Central memory CD8-positive, alpha-beta T cell (primary cell): Measurements from ENCODE around the gene CDKAL1.
"Not testable (repeated sequence)": the region's sequence is repeated elsewhere in the genome, so short reads cannot be mapped to it uniquely, and the experiment has no call there.

Experiments
- ATAC-seq: fragments of 150-1000 bp; cut with Tn5 transposase; replicated peaks from 2 replicates; pipeline ENCODE4 v1.10.0; 2022; ENCODE audit warnings: mild to moderate bottlenecking, moderate FRiP score, moderate number of reproducible peaks; ENCODE audit not compliant: poor library complexity, severe bottlenecking; ENCODE audit errors: extremely low read depth
- DNase-seq, 2 donors: peaks; one replicate each; pipeline ENCODE4 v3.0.0; 2021; ENCODE audit warnings: low spot score in 2 of 2
- H3K27ac Mint-ChIP-seq: one replicate; pipeline ENCODE4 v1.8.0; 2022; ENCODE audit warnings: low read depth, mild to moderate bottlenecking, moderate library complexity, mixed read lengths
- H3K27me3 Mint-ChIP-seq: one replicate; pipeline ENCODE4 v1.8.0; 2022; ENCODE audit warnings: mixed read lengths
- H3K36me3 Mint-ChIP-seq: one replicate; pipeline ENCODE4 v1.8.0; 2022; ENCODE audit warnings: mild to moderate bottlenecking, moderate library complexity, mixed read lengths; ENCODE audit not compliant: insufficient read depth
- H3K4me1 Mint-ChIP-seq: one replicate; pipeline ENCODE4 v1.8.0; 2022; ENCODE audit warnings: mixed read lengths
- H3K4me3 Mint-ChIP-seq: one replicate; pipeline ENCODE4 v1.8.0; 2022; ENCODE audit warnings: mild to moderate bottlenecking, moderate library complexity, mixed read lengths
- H3K9me3 Mint-ChIP-seq: one replicate; pipeline ENCODE4 v1.8.0; 2022; ENCODE audit warnings: mixed read lengths

CDKAL1 gene

DNA sequence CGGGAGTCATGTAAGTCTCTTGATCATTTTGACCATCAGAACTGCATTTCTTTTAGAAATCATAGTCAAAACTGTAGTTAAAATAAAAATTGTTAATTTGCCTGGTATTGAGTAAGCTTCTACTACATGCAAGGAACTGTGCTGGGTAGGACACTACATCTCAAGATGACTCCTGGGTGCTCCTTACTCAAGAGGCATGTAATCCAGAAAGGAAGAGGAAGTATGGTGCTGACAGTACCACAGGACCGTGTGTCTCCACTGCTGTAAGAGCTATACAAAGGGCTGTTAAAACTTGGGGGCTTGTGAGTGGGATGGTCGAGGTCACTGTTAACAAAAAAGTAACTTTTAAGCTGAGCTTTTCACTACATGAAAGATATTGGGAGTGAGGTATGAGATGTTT is 551.0 kb downstream of the CDKAL1 start:
- ATAC-seq (no peak), DNase-seq (no peak)
- H3K4me3 Mint-ChIP-seq: no peak overlapping the region
- no peaks in the 10 kb centered on the region for H3K27me3 Mint-ChIP-seq
- no peaks in the 10 kb centered on the region for H3K9me3 Mint-ChIP-seq
- H3K27ac Mint-ChIP-seq: no peak overlapping the region
- H3K36me3 Mint-ChIP-seq: peaks cover 6% of the 10 kb centered on the region
- H3K4me1 Mint-ChIP-seq: no peaks in the 10 kb centered on the region

DNA sequence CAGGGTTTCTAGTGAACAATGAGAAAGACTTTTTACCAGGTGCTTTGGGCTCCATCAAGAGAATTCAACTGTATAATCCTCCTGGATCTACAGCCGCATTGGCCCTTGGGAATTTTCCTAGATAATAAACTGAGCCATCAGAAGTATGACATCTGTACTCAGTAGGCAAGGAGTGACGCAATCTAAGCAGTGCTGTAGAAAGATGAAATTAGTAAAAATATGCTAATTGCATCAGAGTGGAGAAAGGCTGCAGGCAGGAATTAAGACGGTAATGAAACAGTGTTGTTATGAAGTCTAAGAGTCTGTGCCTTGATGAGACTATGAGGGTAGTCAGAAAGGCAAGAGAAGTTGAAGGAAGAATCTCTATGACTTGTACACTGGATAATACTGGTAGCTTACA is 551.4 kb downstream of the CDKAL1 start:
- ATAC-seq (no peak), DNase-seq (no peak)
- H3K4me3 Mint-ChIP-seq: no peak overlapping the region
- H3K27me3 Mint-ChIP-seq: no peaks in the 10 kb centered on the region
- no peak overlapping the region for H3K27ac Mint-ChIP-seq
- no peaks in the 10 kb centered on the region for H3K9me3 Mint-ChIP-seq
- H3K4me1 Mint-ChIP-seq: no peaks in the 10 kb centered on the region
- peaks cover 6% of the 10 kb centered on the region for H3K36me3 Mint-ChIP-seq

DNA sequence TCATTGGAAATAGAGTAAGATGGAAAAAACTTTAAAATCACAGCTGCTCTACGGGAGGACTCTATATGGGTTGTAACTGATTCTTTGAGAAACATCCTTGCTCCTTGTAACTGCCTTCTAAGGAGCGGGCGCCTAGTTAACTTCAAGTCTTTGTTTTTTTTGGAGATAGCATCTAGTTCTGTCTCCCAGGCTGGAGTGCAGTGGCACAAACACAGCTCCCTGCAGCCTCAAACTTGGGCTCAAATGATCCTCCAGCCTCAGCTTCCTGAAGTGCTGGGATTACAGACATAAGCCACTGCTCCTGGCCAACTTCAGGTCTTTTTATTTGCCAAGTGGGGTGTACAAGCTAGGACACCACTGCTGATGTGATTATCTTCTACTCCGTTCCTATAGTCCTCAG is 552.9 kb downstream of the CDKAL1 start:
- ATAC-seq (no peak), DNase-seq (no peak)
- H3K4me1 Mint-ChIP-seq: no peaks in the 10 kb centered on the region
- no peak overlapping the region for H3K4me3 Mint-ChIP-seq
- H3K36me3 Mint-ChIP-seq: peaks cover 6% of the 10 kb centered on the region
- H3K27me3 Mint-ChIP-seq: no peaks in the 10 kb centered on the region
- H3K27ac Mint-ChIP-seq: no peak overlapping the region
- no peaks in the 10 kb centered on the region for H3K9me3 Mint-ChIP-seq

DNA sequence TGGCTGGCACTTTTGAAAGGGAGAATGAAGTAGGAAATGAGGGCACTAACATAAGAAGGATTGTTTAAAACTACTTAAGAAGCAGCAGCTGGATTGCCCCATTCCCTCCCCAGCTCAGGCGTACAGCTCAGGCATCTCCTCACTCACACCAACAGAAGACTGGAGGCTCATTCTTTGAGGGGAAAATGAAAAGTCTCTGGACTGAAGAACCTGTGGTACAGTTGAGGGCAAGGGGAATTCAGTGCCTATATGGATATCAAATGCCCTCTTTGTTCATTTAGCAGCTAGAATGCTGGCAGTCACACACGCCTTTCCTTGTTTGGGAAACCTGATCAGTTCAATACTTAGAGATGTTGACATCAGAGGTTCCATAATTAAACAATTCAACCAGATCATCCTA is 557.2 kb downstream of the CDKAL1 start:
- H3K4me1 Mint-ChIP-seq: no peaks in the 10 kb centered on the region
- H3K9me3 Mint-ChIP-seq: no peaks in the 10 kb centered on the region
- DNase-seq (no peak), ATAC-seq (no peak)
- H3K27ac Mint-ChIP-seq: no peak overlapping the region
- H3K27me3 Mint-ChIP-seq: no peaks in the 10 kb centered on the region
- H3K4me3 Mint-ChIP-seq: no peak overlapping the region
- peaks cover 6% of the 10 kb centered on the region for H3K36me3 Mint-ChIP-seq

DNA sequence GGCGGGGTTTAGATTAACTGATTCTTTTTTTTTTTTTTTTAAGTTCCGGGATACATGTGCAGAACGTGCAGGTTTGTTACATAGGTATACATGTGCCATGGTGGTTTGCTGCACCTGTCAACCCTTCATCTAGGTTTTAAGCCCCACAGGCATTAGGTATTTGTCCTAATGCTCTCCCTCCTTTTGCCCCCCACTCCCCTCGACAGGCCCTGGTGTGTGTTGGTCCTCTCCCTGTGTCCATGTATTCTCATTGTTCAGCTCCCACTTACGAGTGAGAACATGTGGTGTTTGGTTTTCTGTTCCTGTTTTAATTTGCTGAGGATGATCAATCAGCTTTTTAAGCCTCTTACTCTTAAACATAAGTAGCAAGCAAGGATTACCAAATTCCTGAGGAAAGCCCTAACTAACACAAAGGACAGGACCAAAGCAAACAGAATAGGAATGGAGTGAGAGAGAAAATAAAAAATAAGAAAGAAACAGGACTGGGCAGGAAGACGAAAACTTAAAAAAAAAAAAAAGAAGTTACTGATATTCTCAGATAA is 558.0 kb downstream of the CDKAL1 start:
- not testable (repeated sequence) for H3K36me3 Mint-ChIP-seq, DNase-seq, H3K27me3 Mint-ChIP-seq, H3K4me3 Mint-ChIP-seq, H3K4me1 Mint-ChIP-seq, H3K27ac Mint-ChIP-seq, H3K9me3 Mint-ChIP-seq, ATAC-seq

DNA sequence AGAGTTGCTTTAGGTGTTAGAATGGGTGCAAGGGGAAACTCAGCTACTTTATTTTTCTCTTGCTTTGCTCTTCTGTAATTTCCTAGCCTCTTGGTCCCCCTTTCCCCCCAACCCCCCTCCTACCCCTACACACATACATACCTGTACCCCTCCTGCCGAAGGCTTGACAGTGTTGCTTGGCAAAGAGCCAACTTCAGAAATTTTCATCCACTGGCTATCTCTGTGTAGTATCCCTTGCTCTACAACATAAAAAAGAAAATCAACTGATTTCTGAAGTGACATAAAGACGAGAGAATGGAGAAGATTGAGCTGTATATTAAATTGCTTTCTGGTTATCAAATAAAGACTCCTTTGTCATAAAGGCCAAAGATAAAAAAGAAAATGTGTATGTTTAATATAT is 561.2 kb downstream of the CDKAL1 start:
- H3K9me3 Mint-ChIP-seq: no peaks in the 10 kb centered on the region
- no peak overlapping the region for H3K4me3 Mint-ChIP-seq
- H3K36me3 Mint-ChIP-seq: peaks cover 9% of the 10 kb centered on the region
- no peak overlapping the region for H3K27ac Mint-ChIP-seq
- H3K27me3 Mint-ChIP-seq: no peaks in the 10 kb centered on the region
- DNase-seq (no peak), ATAC-seq (no peak)
- H3K4me1 Mint-ChIP-seq: peaks cover 10% of the 10 kb centered on the region

DNA sequence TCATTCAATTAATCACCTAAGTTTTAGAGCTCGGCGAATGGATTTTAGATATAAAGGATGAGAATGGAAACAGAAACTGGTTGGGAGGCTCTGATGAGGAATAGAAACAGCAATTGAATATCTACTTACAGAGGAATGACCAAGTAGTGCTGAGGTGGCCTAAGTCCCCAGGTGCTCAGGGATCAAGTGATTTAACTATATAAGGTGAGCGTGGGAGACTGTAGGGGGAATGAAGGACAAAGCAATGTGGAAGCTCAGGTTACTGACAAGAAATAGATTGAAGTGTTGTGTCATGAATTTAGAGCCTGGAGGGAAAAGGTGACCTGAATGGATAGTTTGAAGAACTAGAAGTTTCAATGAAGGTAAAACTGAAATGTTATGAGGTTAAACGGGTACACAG is 563.9 kb downstream of the CDKAL1 start:
- no peaks in the 10 kb centered on the region for H3K9me3 Mint-ChIP-seq
- peaks cover 9% of the 10 kb centered on the region for H3K36me3 Mint-ChIP-seq

GRCh38 chr6:21098744-21099143 is 564.5 kb downstream of the CDKAL1 start:
- Mint-ChIP-seq H3K4me1 (peaks cover 25% of the 10 kb centered on the region), H3K4me3 (no peak overlapping the region), H3K9me3 (no peaks in the 10 kb centered on the region), H3K27me3 (no peaks in the 10 kb centered on the region), H3K36me3 (peaks cover 8% of the 10 kb centered on the region), H3K27ac (no peak overlapping the region)
- no peak for ATAC-seq
- DNase-seq: no peak

More for the DNA sequence above, 563.9 kb downstream of the CDKAL1 start:
- DNase-seq (no peak), ATAC-seq (no peak)
- Mint-ChIP-seq H3K4me1 (peaks cover 25% of the 10 kb centered on the region), H3K27ac (no peak overlapping the region), H3K27me3 (no peaks in the 10 kb centered on the region), H3K4me3 (no peak overlapping the region)

DNA sequence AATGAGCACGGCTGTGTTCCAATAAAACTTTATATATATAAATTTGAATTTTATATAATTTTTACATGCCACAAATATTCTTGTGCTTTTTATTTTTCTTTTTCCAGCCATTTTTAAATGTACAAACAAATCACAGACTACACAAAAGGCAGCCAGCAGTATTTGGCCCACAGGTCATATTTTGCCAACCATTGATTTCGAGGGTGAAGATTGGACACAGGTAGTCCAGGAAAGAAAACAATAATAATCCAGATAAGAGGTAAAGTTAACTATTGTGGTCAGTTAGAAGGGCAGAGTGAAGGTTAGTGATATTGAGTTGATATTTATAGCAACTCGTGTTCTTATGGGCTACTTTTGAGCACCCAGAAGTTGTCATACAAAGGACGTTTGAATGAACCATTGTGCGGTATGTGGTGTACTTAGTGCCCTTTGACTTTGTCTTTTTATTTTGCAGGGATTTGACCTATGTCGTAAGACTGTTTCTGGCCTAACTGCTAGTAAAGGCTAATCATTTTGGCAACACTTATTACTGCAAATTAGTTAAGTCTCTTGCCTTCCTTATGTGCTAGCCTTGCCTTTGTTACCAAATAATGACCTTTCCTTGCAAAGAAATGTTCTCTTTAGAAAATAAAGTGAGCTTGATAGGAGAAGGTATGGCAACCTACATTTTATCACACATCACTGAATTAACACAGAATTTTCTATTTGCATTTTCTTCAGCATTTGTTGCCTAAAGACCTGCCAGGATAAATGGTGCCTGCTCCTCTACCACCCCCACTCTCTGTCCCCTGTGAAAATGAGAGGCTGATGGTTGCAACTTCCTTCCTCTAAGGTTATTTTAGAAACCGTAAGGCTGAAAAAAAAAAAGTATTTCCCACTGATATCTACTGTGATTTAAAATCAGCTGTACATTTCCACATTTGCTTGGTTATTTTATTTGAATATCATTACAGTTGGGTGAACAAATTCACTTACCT is 565.4 kb downstream of the CDKAL1 start:
- H3K27ac Mint-ChIP-seq: no peak overlapping the region
- no peak overlapping the region for H3K4me3 Mint-ChIP-seq
- H3K36me3 Mint-ChIP-seq: peaks cover 7% of the 10 kb centered on the region
- ATAC-seq (no peak), DNase-seq (no peak)
- no peaks in the 10 kb centered on the region for H3K27me3 Mint-ChIP-seq
- no peaks in the 10 kb centered on the region for H3K9me3 Mint-ChIP-seq
- H3K4me1 Mint-ChIP-seq: peaks cover 25% of the 10 kb centered on the region

GRCh38 chr6:21100991-21101390 is 566.7 kb downstream of the CDKAL1 start:
- ATAC-seq (no peak), DNase-seq (no peak)
- Mint-ChIP-seq H3K9me3 (no peaks in the 10 kb centered on the region), H3K36me3 (peaks cover 5% of the 10 kb centered on the region), H3K27ac (no peak overlapping the region), H3K4me3 (no peak overlapping the region), H3K27me3 (no peaks in the 10 kb centered on the region), H3K4me1 (peaks cover 25% of the 10 kb centered on the region)

DNA sequence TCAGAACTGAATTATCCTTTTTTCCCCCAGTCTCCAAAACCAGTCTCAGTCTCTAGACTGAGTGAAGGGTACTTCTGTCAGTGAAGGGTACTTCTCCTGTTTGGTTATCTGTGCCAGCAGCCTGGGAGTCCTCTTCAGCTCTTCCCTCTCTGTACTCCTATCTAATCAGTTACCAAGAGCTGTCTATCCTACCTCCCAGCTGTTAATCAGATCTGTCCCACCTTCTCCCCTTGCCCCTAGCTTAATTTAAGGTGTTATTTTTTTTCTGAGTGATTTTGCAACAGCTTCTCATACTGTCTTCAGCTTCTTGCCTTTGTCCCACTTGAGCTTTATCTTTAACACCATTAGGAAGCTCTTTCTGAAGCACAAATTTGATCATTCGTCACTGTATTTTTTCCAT is 567.4 kb downstream of the CDKAL1 start:
- Mint-ChIP-seq H3K36me3 (peaks cover 6% of the 10 kb centered on the region), H3K27ac (peak overlapping the region; percentile 0)

GRCh38 chr6:21102201-21102600 is 567.9 kb downstream of the CDKAL1 start:
- H3K4me1 Mint-ChIP-seq: peaks cover 25% of the 10 kb centered on the region
- no peaks in the 10 kb centered on the region for H3K27me3 Mint-ChIP-seq
- peak overlapping the region; percentile 27 for H3K4me3 Mint-ChIP-seq
- peak overlapping the region; percentile 0 for H3K27ac Mint-ChIP-seq
- ATAC-seq: no peak
- no peaks in the 10 kb centered on the region for H3K9me3 Mint-ChIP-seq
- peaks cover 6% of the 10 kb centered on the region for H3K36me3 Mint-ChIP-seq
- no peak for DNase-seq

More for the DNA sequence above, 567.4 kb downstream of the CDKAL1 start:
- H3K9me3 Mint-ChIP-seq: no peaks in the 10 kb centered on the region
- H3K27me3 Mint-ChIP-seq: no peaks in the 10 kb centered on the region
- ATAC-seq: no peak
- no peak for DNase-seq
- H3K4me1 Mint-ChIP-seq: peaks cover 25% of the 10 kb centered on the region
- H3K4me3 Mint-ChIP-seq: no peak overlapping the region

DNA sequence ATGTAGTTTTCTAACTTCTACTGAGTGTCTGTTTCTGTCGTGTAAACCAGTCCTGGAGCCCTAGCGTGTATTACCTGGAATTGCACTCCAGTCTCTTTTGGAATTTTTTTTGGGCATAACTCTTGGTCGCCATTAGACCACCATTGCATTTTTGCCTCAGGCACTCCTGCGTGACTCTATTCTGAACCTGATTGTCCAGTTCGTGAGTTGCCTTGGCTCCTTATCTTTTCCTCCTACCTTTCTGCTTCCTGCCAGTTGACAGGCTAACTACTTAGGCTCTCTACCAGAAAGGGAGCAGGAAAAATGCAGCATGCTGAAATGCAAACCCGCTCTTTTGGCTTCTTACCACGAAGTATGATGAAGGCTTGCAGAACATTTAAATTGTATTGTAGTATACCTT is 568.4 kb downstream of the CDKAL1 start:
- no peaks in the 10 kb centered on the region for H3K27me3 Mint-ChIP-seq
- H3K27ac Mint-ChIP-seq: peak overlapping the region; percentile 0
- H3K9me3 Mint-ChIP-seq: no peaks in the 10 kb centered on the region
- ATAC-seq (no peak), DNase-seq (no peak)
- H3K4me3 Mint-ChIP-seq: peak overlapping the region; percentile 27
- H3K36me3 Mint-ChIP-seq: peaks cover 6% of the 10 kb centered on the region
- H3K4me1 Mint-ChIP-seq: peaks cover 25% of the 10 kb centered on the region
